Fibroblast of lung (primary cell): Measurements from ENCODE around the gene DNAJB6.

Source experiments
- EZH2 ChIP-seq: IDR thresholded peaks from 2 replicates; pipeline ENCODE4 v1.5.1; 2012; ENCODE audit warnings: low read length, control low read depth, mild to moderate bottlenecking; ENCODE audit errors: missing control alignments
- TF ChIP-seq, protein P1 (sequence below), 2 donors: IDR thresholded peaks in 1 of 2; conservative IDR thresholded peaks in 1 of 2; 1 replicate in 1 of 2; 2 replicates in 1 of 2; pipeline ENCODE4 v1.5.1; 2011 to 2012; ENCODE audit warnings: low read length in 2 of 2, control low read depth in 1 of 2, inconsistent platforms in 1 of 2, low read depth in 1 of 2, mild to moderate bottlenecking in 1 of 2

DNA sequence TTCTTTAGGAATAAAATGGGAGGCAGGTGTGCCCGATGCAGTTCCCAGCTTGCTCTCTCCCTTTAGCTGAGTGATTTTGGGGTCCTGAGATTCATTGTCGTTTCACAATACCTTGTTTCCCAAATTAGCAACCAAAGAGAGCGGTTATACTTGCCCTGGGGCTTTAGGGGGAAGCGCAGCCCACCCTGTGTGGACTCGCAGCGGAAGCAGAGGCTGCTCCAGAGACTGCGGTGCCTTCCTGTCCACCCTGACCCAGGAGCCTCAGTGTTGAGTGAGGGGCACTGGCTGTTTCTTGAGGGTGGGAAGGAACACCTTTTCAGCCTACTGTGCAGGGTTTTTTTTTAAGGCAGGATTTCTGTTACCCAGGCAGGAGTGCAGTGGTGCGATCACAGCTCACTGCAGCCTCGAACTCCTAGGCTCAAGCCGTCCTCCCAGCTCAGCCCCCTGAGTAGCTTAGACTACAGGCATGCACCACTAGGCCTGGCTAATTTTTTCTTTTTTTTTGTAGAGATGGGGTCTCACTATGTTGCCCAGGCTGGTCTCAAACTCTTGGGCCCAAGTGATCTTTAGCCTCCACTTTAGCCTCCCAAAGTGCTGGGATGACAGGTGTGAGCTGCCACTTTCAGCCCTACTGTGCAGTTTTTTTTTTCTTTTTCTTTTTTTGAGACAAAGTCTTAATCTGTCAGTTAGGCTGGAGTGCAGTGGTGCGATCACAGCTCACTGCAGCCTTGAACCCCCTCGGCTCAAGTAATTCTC is 67.0 kb downstream of the DNAJB6 start:
- TF ChIP-seq, protein P1, sequence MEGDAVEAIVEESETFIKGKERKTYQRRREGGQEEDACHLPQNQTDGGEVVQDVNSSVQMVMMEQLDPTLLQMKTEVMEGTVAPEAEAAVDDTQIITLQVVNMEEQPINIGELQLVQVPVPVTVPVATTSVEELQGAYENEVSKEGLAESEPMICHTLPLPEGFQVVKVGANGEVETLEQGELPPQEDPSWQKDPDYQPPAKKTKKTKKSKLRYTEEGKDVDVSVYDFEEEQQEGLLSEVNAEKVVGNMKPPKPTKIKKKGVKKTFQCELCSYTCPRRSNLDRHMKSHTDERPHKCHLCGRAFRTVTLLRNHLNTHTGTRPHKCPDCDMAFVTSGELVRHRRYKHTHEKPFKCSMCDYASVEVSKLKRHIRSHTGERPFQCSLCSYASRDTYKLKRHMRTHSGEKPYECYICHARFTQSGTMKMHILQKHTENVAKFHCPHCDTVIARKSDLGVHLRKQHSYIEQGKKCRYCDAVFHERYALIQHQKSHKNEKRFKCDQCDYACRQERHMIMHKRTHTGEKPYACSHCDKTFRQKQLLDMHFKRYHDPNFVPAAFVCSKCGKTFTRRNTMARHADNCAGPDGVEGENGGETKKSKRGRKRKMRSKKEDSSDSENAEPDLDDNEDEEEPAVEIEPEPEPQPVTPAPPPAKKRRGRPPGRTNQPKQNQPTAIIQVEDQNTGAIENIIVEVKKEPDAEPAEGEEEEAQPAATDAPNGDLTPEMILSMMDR (conservative IDR thresholded peaks at IDR 0.05 in 1 of 2, IDR thresholded peaks at IDR 0.05 in 1 of 2; ENCODE audit: low read depth in 1 of 2, low read length in 2 of 2), result no peak
- TF ChIP-seq EZH2, result no peak
